HepG2 (cell line): Measurements from ENCODE around the gene CCDC69. TPM values are rescaled to one million over a fixed set of nuclear protein-coding genes. Genes with fewer than 3 reads are reported as not detected.

Experiments used
- CERS6 ChIP-seq: sonication (generic); formaldehyde crosslinking; IDR thresholded peaks from 2 replicates; pipeline ENCODE4 v1.5.0; 2020; ENCODE audit warnings: missing genetic modification reagents
- DMTF1 ChIP-seq: sonication (generic); formaldehyde crosslinking; IDR thresholded peaks from 2 replicates; pipeline ENCODE4 v1.4.0; 2020; ENCODE audit warnings: mild to moderate bottlenecking, missing genetic modification reagents
- HNRNPLL ChIP-seq: fragments of 200-400 bp; formaldehyde crosslinking; IDR thresholded peaks from 2 replicates; pipeline ENCODE4 v1.6.1; 2017; ENCODE audit warnings: mild to moderate bottlenecking, low read depth, low read length; ENCODE audit not compliant: poor library complexity, severe bottlenecking
- IKZF4 ChIP-seq: sonication (generic); formaldehyde crosslinking; IDR thresholded peaks from 2 replicates; pipeline ENCODE4 v1.5.1; 2020; ENCODE audit warnings: borderline replicate concordance, mild to moderate bottlenecking, low read depth, missing genetic modification reagents; ENCODE audit errors: not compliant biosample characterization
- IRF2 ChIP-seq: IDR thresholded peaks from 2 replicates; pipeline ENCODE4 v1.6.1; 2018; ENCODE audit warnings: missing genetic modification reagents, missing compliant biosample characterization
- JUN ChIP-seq: sonication (generic); formaldehyde crosslinking; IDR thresholded peaks from 2 replicates; pipeline ENCODE4 v1.4.0; 2020; ENCODE audit warnings: mild to moderate bottlenecking, missing genetic modification reagents
- NR2F1 ChIP-seq, 2 experiments: fragments of 450-650 bp in 1 of 2; formaldehyde crosslinking in 1 of 2; IDR thresholded peaks; 2 replicates each; pipeline versions ENCODE4 v1.5.0 to v1.6.1; 2016 to 2020; ENCODE audit warnings: mild to moderate bottlenecking in 1 of 2, missing compliant biosample characterization in 1 of 2, missing genetic modification reagents in 1 of 2, moderate library complexity in 1 of 2
- PAXIP1 ChIP-seq: sonication (generic); formaldehyde crosslinking; conservative IDR thresholded peaks from 2 replicates; pipeline ENCODE4 v1.4.0; 2020; ENCODE audit warnings: mild to moderate bottlenecking, missing genetic modification reagents, moderate library complexity
- POLR2A ChIP-seq, 2 experiments: IDR thresholded peaks; 2 replicates each; pipeline ENCODE4 v1.6.1; 2011; ENCODE audit warnings: low read depth in 2 of 2, low read length in 2 of 2, mild to moderate bottlenecking in 1 of 2, moderate library complexity in 1 of 2; ENCODE audit not compliant: insufficient read depth in 1 of 2
- RAD21 ChIP-seq: fragments of 450-650 bp; formaldehyde crosslinking; IDR thresholded peaks from 2 replicates; pipeline ENCODE4 v1.5.0; 2020; ENCODE audit warnings: mild to moderate bottlenecking
- TCF12 ChIP-seq, 2 experiments: fragments of 450-650 bp in 1 of 2; sonication (generic) in 1 of 2; formaldehyde crosslinking in 1 of 2; IDR thresholded peaks; 2 replicates each; pipeline versions ENCODE4 v1.6.1 to v1.8.0; 2017 to 2022; ENCODE audit warnings: antibody characterized with exemption in 1 of 2, mild to moderate bottlenecking in 1 of 2, missing genetic modification reagents in 1 of 2, moderate library complexity in 1 of 2
- TCF7 ChIP-seq: sonication (generic); IDR thresholded peaks from 2 replicates; pipeline ENCODE4 v1.6.1; 2016; ENCODE audit warnings: antibody characterized with exemption, low read depth
- ZNF263 ChIP-seq: sonication (generic); formaldehyde crosslinking; IDR thresholded peaks from 2 replicates; pipeline ENCODE4 v1.4.0; 2020; ENCODE audit warnings: missing genetic modification reagents
- ZNF367 ChIP-seq: sonication (generic); formaldehyde crosslinking; IDR thresholded peaks from 2 replicates; pipeline ENCODE4 v1.4.0; 2020; ENCODE audit warnings: missing genetic modification reagents, borderline replicate concordance
- ZNF44 ChIP-seq: sonication (generic); formaldehyde crosslinking; IDR thresholded peaks from 2 replicates; pipeline ENCODE4 v1.5.1; 2020; ENCODE audit warnings: mild to moderate bottlenecking, missing genetic modification reagents
- ZNF530 ChIP-seq: sonication (generic); formaldehyde crosslinking; IDR thresholded peaks from 2 replicates; pipeline ENCODE4 v1.5.0; 2020; ENCODE audit warnings: low read depth, mild to moderate bottlenecking, missing genetic modification reagents
- ZNF570 ChIP-seq: sonication (generic); formaldehyde crosslinking; IDR thresholded peaks from 2 replicates; pipeline ENCODE4 v1.4.0; 2020; ENCODE audit warnings: mild to moderate bottlenecking, missing genetic modification reagents, borderline replicate concordance
- ZNF7 ChIP-seq: IDR thresholded peaks from 2 replicates; pipeline ENCODE4 v1.6.1; 2016; ENCODE audit warnings: missing biosample characterization, missing genetic modification reagents
- ZSCAN25 ChIP-seq: sonication (generic); formaldehyde crosslinking; IDR thresholded peaks from 2 replicates; pipeline ENCODE4 v1.8.0; 2022; ENCODE audit warnings: mild to moderate bottlenecking, missing genetic modification reagents
- ZSCAN31 ChIP-seq: sonication (generic); formaldehyde crosslinking; IDR thresholded peaks from 2 replicates; pipeline ENCODE4 v1.5.0; 2020; ENCODE audit warnings: low read depth, mild to moderate bottlenecking, missing genetic modification reagents
- polyA plus RNA-seq, 8 experiments: library from polyadenylated mRNA; depleted of rRNA in 3 of 8; stranded (reverse) in 7 of 8; unstranded in 1 of 8; fragments of >200 nt; fragmentation: Illumina TruSeq in 4 of 8; extraction: Trizol in 4 of 8; gene quantifications; 2 replicates each; pipeline versions ENCODE4 v1.2.1 to v1.2.3, GENCODE V29; 2011 to 2016; ENCODE audit warnings: low read depth in 4 of 8, missing spikeins in 1 of 8, mixed read lengths in 1 of 8; ENCODE audit not compliant: insufficient read depth in 1 of 8
- total RNA-seq, 5 experiments: library from RNA; depleted of rRNA; stranded (reverse); fragments of >200 nt; fragmentation: Illumina TruSeq; extraction: Trizol; gene quantifications; 2 replicates each; pipeline ENCODE4 v1.2.3, GENCODE V29; 2016; ENCODE audit warnings: low read depth in 1 of 5
- TF ChIP-seq, protein P1 (sequence below): sonication (generic); formaldehyde crosslinking; IDR thresholded peaks from 2 replicates; pipeline ENCODE4 v1.8.0; 2022; ENCODE audit warnings: missing genetic modification reagents, mild to moderate bottlenecking, moderate library complexity, borderline replicate concordance

Gene CCDC69
- total and polyA plus RNA-seq, 2 of the 13 experiments (the other 11 are each of a cell fraction or from before 2014, with no cell fraction given), result 12.2 to 45.2 TPM

DNA sequence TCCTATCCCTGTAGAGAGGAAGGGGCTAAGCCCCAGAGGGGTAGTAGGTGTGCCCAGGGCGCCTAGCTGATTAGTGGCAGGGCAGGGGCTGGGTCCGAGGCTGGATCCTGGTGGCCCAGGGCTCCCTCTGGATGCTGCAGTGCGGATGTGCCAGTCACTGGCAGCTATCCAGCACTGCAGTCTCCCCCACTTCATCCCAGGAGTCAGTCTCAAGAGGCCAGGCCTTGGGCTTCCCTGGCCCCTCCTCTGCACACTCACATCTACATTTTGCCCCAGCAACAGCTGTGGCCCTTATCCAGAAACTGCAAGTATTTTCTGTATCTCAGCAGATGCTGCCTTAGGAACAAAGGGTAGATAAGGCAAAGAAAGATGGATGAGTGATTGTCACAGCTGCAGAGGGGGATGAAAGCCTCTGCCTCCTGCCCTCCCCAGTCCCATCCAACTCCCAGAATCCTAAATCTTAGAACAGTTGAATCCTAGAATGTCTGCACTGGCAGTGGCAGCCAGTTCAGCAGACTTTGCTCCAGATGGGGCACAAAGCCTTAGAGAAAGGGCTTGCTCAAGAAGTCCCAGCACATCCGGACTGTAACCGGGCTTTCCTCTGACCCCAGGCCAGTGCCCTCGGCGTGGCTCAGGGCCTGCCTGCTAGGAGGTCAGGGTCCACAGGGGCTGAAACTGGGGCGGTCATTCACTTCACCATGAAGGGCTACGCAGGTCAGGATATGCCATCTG lies 68.0 kb downstream of the CCDC69 start (continued):
- TF ChIP-seq PAXIP1, result peak; percentile 82
- TF ChIP-seq NR2F1 (CRISPR knock-in tag; IDR thresholded peaks at IDR 0.05), result peak; percentile 37 to 84; a peak in 3 of 4 replicates
- no peak for TF ChIP-seq HNRNPLL
- TF ChIP-seq ZNF7 (CRISPR knock-in tag), result no peak
- no peak for TF ChIP-seq DMTF1 (CRISPR knock-in tag)
- TF ChIP-seq RAD21 (CRISPR knock-in tag), result no peak
- TF ChIP-seq ZNF44 (CRISPR knock-in tag), result no peak
- TF ChIP-seq TCF7, result no peak
- no peak for TF ChIP-seq ZNF367 (CRISPR knock-in tag)
- TF ChIP-seq, protein P1, sequence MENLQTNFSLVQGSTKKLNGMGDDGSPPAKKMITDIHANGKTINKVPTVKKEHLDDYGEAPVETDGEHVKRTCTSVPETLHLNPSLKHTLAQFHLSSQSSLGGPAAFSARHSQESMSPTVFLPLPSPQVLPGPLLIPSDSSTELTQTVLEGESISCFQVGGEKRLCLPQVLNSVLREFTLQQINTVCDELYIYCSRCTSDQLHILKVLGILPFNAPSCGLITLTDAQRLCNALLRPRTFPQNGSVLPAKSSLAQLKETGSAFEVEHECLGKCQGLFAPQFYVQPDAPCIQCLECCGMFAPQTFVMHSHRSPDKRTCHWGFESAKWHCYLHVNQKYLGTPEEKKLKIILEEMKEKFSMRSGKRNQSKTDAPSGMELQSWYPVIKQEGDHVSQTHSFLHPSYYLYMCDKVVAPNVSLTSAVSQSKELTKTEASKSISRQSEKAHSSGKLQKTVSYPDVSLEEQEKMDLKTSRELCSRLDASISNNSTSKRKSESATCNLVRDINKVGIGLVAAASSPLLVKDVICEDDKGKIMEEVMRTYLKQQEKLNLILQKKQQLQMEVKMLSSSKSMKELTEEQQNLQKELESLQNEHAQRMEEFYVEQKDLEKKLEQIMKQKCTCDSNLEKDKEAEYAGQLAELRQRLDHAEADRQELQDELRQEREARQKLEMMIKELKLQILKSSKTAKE (CRISPR knock-in tag), result no peak
- TF ChIP-seq POLR2A (IDR thresholded peaks at IDR 0.05; ENCODE audit: insufficient read depth in 1 of 2, low read depth in 2 of 2, low read length in 2 of 2), result peak in 1 of 2 experiments; percentile 54; a peak in 3 of 4 replicates
- TF ChIP-seq TCF12 (IDR thresholded peaks at IDR 0.05), result no peak
- no peak for TF ChIP-seq TCF12 (CRISPR knock-in tag; IDR thresholded peaks at IDR 0.05)
- no peak for TF ChIP-seq ZNF530
- no peak for TF ChIP-seq JUN (CRISPR knock-in tag)
- TF ChIP-seq ZNF570 (CRISPR knock-in tag), result no peak
- no peak for TF ChIP-seq ZSCAN25
- no peak for TF ChIP-seq CERS6 (CRISPR knock-in tag)
- TF ChIP-seq ZSCAN31 (CRISPR knock-in tag), result no peak
- TF ChIP-seq IRF2 (CRISPR knock-in tag), result no peak
- no peak for TF ChIP-seq IKZF4 (CRISPR knock-in tag)
- no peak for TF ChIP-seq ZNF263
